ENCODE results near the gene CST3.

Gene CST3

DNA sequence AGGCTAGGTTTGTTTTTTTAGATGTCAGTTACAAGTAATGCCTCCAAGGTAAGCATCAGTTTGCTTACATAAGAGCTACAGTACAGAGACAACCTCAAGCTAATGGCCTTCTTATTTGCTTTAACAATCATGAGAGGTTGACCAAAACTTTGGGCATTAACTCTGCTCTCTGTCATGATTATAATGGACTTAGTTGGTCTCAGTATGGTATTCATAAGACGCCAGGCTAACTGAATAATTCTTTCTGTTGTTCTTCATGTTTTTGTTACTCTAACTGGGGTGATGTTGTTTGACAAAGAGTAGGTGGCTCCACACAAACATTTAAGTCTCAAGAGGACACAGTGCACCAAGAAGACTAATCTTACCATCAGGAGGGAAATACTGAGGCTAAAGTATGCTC, 41.8 kb downstream of the CST3 start:
- DNase-seq: no peak

DNA sequence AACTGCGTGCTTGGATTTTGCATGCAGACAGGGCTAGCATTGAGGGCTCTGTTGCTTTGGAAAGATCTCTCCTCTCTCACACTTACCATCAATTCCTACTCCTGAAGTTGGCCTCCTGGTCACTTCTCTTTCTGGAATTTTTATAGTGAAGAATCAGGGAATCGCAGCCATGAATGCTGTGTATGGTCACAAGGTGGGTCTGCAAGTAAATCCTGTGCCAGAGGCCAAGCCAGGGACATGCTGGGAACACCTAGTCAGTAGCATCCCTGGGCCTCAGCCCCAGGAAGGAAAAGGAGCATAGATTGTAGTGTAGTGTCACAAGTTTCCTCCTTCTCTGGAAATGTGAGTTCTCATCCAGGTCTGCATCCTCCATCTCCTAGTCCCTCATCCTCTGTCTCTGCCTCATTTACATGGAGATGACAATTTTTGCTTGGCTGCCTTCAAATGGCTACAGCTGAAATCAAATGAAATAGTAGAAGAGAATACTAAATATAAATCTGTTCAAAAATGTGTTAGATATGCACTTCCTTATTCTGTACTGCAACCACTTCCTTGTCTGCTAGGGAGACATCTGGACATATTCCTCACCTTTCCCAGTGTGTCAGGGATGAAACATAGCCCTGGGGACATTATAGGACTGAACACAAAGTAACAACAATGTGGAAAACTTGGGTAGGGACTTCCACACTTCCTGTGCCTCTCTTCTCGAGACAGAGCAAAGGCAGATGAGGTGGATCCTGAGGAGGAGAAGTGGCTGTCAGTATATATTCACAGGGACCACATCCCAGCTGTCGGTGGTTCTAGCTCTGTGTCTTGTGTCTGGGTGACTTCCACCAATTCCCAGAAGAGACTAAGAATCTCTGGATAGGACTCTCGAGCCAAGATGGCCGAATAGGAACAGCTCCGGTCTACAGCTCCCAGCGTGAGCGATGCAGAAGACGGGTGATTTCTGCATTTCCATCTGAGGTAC, 49.0 kb downstream of the CST3 start:
- DNase-seq: no peak

DNA sequence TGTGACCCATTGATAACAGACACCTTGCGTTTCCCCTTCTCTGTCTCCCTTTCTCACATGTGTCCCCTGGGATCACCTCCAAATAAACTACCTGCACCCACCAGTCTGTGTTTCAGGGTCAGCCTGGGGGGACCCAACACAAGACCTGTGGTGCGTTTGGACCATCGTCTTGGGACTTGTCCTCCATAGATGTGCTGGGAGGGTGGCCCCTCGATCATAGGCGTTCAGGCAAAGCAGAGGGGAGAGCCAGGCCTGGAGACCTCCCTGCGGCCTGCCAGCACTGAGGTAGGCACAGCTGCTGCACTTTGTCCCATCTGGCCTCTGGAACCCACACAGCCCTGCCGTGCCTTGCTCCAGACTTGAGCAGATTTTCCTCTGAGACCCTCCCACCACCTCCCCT, 50.1 kb downstream of the CST3 start:
- DNase-seq: no peak

DNA sequence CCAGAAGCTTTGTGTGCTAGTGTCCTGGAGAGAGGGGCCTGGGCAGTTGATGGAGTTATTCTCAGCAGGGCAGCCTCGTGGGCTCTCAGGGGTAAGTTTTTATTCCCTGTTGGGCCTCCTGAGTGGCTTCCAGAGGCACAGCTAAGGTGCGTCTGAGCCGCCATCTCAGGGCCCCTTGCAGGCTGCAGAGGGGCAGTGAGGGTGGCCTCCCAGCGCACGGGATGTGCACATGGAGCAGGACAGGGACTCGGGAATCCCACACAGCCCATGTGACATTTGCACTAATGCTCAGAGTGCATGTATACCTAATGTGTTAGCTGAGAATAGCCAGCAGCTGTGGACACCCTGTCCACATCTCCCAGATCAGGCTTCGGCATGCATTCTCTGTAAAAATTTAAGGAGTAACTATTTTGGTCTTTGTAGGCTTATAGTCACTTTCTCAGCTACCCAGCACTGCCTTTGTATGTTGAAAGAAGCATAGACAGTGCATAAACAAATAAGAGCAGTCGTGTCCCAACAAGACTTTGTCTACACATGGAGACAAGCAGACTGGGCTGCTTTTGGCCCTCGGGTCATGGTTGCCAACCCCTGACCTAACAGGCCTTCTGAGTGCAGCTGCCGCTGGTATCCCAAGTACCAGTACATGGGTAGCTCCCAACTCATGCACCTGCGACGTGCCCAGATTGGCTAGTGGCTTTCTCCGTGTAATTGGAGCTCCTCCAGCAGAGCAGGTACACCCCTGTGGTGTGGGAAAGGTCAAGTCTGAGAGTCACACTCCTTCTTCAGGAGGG, 50.8 kb downstream of the CST3 start:
- DNase-seq: no peak

DNA sequence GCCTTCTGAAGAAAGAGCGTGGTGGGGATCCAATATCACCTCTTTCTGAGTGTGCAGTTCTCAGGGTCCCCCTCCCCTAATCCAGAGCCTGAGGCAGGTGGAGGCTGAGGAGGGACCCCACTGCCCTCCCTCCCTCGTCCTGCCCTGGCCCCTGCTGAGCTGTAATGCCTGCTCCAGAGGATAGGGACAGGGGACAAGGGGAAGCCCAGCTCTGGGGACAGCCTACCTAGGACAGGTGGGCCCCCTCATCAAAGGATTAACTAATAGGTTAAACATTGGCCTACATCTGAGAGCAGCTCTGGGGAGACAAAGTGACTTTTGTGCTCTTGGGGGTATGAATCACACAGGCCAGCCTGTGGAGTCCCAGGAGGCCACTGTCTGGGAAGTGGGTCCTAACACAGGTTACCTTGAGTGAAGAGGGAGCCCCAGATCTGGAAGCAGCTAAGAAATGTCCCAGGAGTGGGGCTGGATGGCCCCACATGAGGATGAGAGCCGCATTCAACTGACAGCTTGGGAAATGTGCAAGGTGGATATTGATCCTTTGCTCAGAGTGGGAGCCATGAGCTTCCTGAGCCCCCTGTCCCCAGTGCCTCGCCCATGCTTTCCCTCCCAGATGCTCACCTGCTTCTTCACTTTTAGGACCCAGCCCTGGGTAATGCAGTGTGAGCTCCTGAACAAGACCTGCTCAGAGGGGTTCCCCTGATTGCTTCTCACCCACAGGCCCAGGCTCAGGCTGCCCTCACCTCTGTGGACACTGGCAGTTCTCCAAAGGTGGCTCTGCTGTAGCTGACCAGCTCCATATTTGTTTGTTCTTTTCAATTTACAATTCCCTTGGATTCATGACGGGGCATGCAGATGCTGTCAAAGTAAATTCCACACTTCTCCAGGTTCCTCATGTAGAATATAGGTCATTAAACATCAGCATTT, 51.7 kb downstream of the CST3 start:
- no peak for DNase-seq

DNA sequence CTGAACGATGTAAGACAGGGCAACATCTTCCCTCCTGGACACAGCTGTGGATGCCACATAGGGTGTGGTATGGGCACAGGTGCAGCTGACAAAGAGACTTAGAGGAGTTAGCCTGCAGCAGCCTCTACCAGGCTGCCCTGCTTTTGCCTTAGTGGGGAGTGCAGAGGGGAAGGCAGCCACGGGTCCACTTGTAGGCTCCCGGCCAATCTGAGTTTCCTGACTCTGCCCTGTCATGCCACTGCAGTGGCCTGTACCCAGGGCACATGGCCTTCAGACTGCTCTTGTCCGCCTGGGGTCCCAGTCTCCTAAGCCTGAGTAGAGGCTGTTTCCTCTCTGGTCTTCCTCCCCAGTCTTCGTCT, 52.3 kb downstream of the CST3 start:
- no peak for DNase-seq

DNA sequence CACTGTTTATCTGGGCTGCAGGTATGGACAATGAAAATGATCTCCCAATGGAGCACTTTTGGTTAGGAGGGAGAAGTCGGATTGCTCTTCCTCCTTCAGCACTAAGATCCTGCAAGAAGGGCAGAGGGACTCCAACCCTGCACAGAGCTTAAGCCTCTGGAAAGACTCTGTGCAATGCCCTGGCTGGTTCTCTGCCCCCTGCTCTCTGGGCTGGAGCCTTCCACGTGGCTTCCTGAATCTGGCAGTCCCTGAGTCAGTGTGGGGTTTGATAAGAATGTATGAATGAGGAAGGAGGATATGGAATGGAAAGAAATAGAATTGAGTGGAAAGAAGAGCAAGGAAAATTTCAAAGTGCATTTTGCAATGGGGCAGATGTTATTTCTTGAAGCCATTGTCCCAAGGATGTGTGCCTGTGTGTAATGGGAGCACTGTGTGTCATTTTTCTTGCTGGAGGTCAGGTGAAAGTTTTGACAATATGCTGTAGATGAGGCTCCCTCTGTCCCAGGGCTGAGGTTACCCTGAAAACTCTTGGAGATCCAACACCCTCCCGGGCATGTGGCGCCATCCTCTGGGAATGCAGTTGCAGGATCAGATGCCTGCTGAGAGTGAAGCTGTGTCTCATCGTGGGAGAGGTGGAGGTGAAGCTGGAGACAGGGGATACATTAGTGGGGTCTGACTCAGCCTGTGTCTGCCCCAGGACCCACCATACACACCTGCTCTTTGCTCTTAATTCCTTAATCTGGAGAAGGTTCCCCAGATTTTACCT, 53.1 kb downstream of the CST3 start:
- no peak for DNase-seq

Measured in COR-L47 (cell line).